Peyer's patch (tissue), 4 donors: ENCODE measurements around the gene TM4SF20.

ENCODE experiments used
- POLR2A ChIP-seq, 2 donors: fragments of 450-650 bp; IDR thresholded peaks; one replicate each; pipeline ENCODE4 v1.5.1; 2017; ENCODE audit warnings: antibody characterized with exemption in 2 of 2, mild to moderate bottlenecking in 2 of 2, moderate library complexity in 2 of 2
- TF ChIP-seq, protein P1 (sequence below), 6 experiments: fragments of 450-650 bp in 4 of 6; fragments of 200-600 bp in 2 of 6; sonication (generic) in 1 of 6; IDR thresholded peaks; one replicate each; pipeline ENCODE4 v1.5.1; 2017 to 2019; ENCODE audit warnings: antibody characterized with exemption in 6 of 6, mild to moderate bottlenecking in 3 of 6, moderate library complexity in 1 of 6

DNA sequence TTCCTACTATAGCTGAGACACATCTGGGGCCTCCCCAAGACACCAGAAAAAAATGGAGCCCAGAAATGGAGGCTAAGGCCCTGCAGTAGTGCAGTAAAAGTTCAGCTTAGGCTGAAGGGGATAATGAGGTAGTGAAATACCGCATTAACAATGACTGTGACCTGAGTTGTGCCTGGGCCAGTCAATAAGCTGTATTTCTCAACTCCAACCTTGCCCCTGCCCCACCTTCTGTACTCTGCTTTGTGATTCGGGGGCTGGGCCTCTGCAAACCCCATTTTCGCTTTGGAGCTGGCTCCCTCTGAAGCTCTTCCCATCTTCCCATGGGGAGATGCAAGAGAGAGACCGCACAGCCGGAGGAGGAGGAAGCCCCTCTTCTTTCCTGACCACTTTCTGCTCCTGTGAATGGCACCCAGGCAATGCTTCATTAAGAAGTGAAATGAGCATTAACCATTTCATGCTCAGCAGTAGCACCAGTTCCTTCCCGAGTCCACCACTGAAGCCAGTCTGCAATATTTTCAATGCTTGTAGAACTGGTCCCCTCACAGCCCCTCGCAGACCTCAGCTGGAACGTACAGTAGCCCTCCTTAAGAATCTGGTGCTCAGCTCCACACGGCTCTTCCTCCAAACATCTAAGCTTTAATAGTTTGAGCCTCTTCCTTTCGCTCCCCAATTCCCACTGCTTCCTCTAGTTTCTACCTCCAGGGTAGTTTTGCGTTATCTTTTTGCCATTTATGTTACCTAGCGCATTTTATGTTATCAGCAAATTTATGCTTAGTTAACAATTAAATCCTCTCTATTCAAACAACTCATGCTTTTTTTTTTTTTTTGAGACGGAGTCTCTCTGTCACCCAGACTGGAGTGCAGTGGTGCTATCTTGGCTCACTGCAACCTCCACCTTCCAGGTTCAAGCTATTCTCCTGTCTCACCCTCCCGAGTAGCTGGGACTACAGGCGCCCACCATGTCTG, 41.3 kb upstream of the TM4SF20 start:
- TF ChIP-seq, protein P1, sequence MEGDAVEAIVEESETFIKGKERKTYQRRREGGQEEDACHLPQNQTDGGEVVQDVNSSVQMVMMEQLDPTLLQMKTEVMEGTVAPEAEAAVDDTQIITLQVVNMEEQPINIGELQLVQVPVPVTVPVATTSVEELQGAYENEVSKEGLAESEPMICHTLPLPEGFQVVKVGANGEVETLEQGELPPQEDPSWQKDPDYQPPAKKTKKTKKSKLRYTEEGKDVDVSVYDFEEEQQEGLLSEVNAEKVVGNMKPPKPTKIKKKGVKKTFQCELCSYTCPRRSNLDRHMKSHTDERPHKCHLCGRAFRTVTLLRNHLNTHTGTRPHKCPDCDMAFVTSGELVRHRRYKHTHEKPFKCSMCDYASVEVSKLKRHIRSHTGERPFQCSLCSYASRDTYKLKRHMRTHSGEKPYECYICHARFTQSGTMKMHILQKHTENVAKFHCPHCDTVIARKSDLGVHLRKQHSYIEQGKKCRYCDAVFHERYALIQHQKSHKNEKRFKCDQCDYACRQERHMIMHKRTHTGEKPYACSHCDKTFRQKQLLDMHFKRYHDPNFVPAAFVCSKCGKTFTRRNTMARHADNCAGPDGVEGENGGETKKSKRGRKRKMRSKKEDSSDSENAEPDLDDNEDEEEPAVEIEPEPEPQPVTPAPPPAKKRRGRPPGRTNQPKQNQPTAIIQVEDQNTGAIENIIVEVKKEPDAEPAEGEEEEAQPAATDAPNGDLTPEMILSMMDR (IDR thresholded peaks at IDR 0.05), result no peak
- TF ChIP-seq POLR2A (IDR thresholded peaks at IDR 0.05), result no peak
